K562 (cell line): ENCODE results near the gene ADAMTS10.

ENCODE experiments used
- BRF1 ChIP-seq: IDR thresholded peaks from 3 replicates; pipeline ENCODE4 v1.6.1; 2011; ENCODE audit warnings: borderline replicate concordance, mild to moderate bottlenecking; ENCODE audit not compliant: insufficient read length; ENCODE audit errors: extremely low read depth
- EHMT2 ChIP-seq: fragments of 450-650 bp; IDR thresholded peaks from 2 replicates; pipeline ENCODE4 v1.6.1; 2018; ENCODE audit warnings: antibody characterized with exemption
- TF ChIP-seq, protein P1 (sequence below): fragments of 450-650 bp; formaldehyde crosslinking; IDR thresholded peaks from 2 replicates; pipeline ENCODE4 v1.4.0; 2022; ENCODE audit warnings: mild to moderate bottlenecking, moderate library complexity

- TF ChIP-seq BRF1 = no peak
- TF ChIP-seq, protein P1, sequence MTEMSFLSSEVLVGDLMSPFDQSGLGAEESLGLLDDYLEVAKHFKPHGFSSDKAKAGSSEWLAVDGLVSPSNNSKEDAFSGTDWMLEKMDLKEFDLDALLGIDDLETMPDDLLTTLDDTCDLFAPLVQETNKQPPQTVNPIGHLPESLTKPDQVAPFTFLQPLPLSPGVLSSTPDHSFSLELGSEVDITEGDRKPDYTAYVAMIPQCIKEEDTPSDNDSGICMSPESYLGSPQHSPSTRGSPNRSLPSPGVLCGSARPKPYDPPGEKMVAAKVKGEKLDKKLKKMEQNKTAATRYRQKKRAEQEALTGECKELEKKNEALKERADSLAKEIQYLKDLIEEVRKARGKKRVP = no peak
- TF ChIP-seq EHMT2 = no peak
Measured at GRCh38 chr19:8612807-8613171, 2.3 kb upstream of the ADAMTS10 start.
